HepG2 (cell line): ENCODE data around the gene PLCB4. TPM values are rescaled to one million over a fixed set of nuclear protein-coding genes. Genes with fewer than 3 reads are reported as not detected.

Experiments used
- ATAC-seq: fragments of 200-7000 bp; cut with Tn5 transposase; 3 replicates; pipeline ENCODE4 v1.9.1; 2020; ENCODE audit warnings: mild to moderate bottlenecking, moderate library complexity
- BruUV-seq: library from RNA; stranded (reverse); fragments of 400-500 nt; replicated peaks from 2 replicates; lab custom pipeline; 2021; lab: Mats Ljungman, UMichigan
- CTCF ChIA-PET: fragments of 300-600 bp; formaldehyde crosslinking; extraction: SDS; loops from one replicate; lab custom pipeline; 2021; ENCODE audit warnings: low total read pairs, inconsistent platforms, low intra/inter-chr PET ratio; lab: Yijun Ruan, JAX
- POLR2A ChIA-PET: fragments of 350-600 bp; sonication (Branson Sonifier 250); formaldehyde crosslinking; loops from one replicate; lab custom pipeline; 2020; ENCODE audit warnings: antibody characterized with exemption, inconsistent platforms; lab: Yijun Ruan, JAX
- DNase-seq: peaks from one replicate; pipeline ENCODE4 v3.0.0-alpha.2; 2015; ENCODE audit warnings: low spot score
- FAIRE-seq: peaks from 3 replicates; lab custom pipeline; 2011; peaks lifted over from hg19 to GRCh38; lab: Jason Lieb, UNC
- H2AFZ ChIP-seq: one replicate; pipeline ENCODE4 v1.6.1; 2011; ENCODE audit warnings: low read length, inconsistent platforms
- H3K27ac ChIP-seq: fragments of 300-600 bp; 3 replicates; pipeline ENCODE4 v1.8.0; 2011; ENCODE audit warnings: mixed run types, mild to moderate bottlenecking, mixed read lengths, low read length, inconsistent platforms; ENCODE audit not compliant: insufficient read depth; ENCODE audit errors: extremely low read length
- H3K27me3 ChIP-seq, 2 experiments: fragments of 200-600 bp in 1 of 2; 2 replicates in 1 of 2; 3 replicates in 1 of 2; pipeline versions ENCODE4 v1.6.0 to v1.8.0; 2011; ENCODE audit warnings: low read length in 2 of 2, mild to moderate bottlenecking in 2 of 2, moderate library complexity in 2 of 2, inconsistent platforms in 1 of 2; ENCODE audit not compliant: insufficient read depth in 2 of 2, control insufficient read depth in 1 of 2
- H3K36me3 ChIP-seq, 2 experiments: fragments of 200-600 bp in 1 of 2; replicated peaks in 1 of 2; 2 replicates in 1 of 2; 3 replicates in 1 of 2; pipeline versions ENCODE4 v1.5.1 to v1.8.0; 2011; ENCODE audit warnings: low read length in 2 of 2, inconsistent platforms in 1 of 2; ENCODE audit not compliant: insufficient read depth in 2 of 2, control insufficient read depth in 1 of 2
- H3K4me1 ChIP-seq: 2 replicates; pipeline ENCODE4 v1.5.1; 2012; ENCODE audit warnings: low read length, inconsistent platforms; ENCODE audit not compliant: insufficient read depth
- H3K4me2 ChIP-seq: 2 replicates; pipeline ENCODE4 v1.6.0; 2011; ENCODE audit warnings: low read depth, low read length, inconsistent platforms
- H3K4me3 ChIP-seq, 3 experiments: fragments of 200-600 bp in 1 of 3; sonication (generic), shearing (Covaris generic) in 1 of 3; replicated peaks in 1 of 3; 2 replicates each; pipeline ENCODE4 v1.5.1; 2011 to 2016; ENCODE audit warnings: low read length in 3 of 3, inconsistent platforms in 2 of 3, low read depth in 2 of 3, mild to moderate bottlenecking in 2 of 3, control low read depth in 1 of 3, mixed read lengths in 1 of 3; ENCODE audit not compliant: insufficient read depth in 1 of 3
- H3K79me2 ChIP-seq: one replicate; pipeline ENCODE4 v1.6.1; 2011; ENCODE audit warnings: low read length, inconsistent platforms; ENCODE audit not compliant: insufficient read depth
- H3K9ac ChIP-seq: 2 replicates; pipeline ENCODE4 v1.6.0; 2011; ENCODE audit warnings: mild to moderate bottlenecking, low read depth, low read length, inconsistent platforms; ENCODE audit not compliant: insufficient read depth
- H3K9me3 ChIP-seq: 2 replicates; pipeline ENCODE4 v1.5.1; 2012; ENCODE audit warnings: mild to moderate bottlenecking, low read length
- H4K20me1 ChIP-seq: 2 replicates; pipeline ENCODE4 v1.6.0; 2011; ENCODE audit warnings: inconsistent platforms, mild to moderate bottlenecking, low read length, moderate library complexity; ENCODE audit not compliant: insufficient read depth
- HDAC1 ChIP-seq: sonication (generic); formaldehyde crosslinking; IDR thresholded peaks from 2 replicates; pipeline ENCODE4 v1.5.1; 2020; ENCODE audit warnings: mild to moderate bottlenecking, missing genetic modification reagents
- HMGXB4 ChIP-seq, 2 experiments: sonication (generic) in 1 of 2; formaldehyde crosslinking in 1 of 2; IDR thresholded peaks; 2 replicates each; pipeline versions ENCODE4 v1.4.0 to v1.6.1; 2018 to 2020; ENCODE audit warnings: missing genetic modification reagents in 2 of 2, borderline replicate concordance in 1 of 2, low read depth in 1 of 2, mild to moderate bottlenecking in 1 of 2, missing biosample characterization in 1 of 2
- JDP2 ChIP-seq: sonication (generic); formaldehyde crosslinking; IDR thresholded peaks from 2 replicates; pipeline ENCODE4 v1.8.1; 2022; ENCODE audit warnings: missing genetic modification reagents, borderline replicate concordance
- KAT2B ChIP-seq: fragments of 150-350 bp; IDR thresholded peaks from 2 replicates; pipeline ENCODE4 v1.6.1; 2014; ENCODE audit warnings: low read depth, low read length, borderline replicate concordance
- MBD4 ChIP-seq: IDR thresholded peaks from 2 replicates; pipeline ENCODE4 v1.6.1; 2012; ENCODE audit warnings: low read length, inconsistent platforms, borderline replicate concordance
- PATZ1 ChIP-seq: sonication (generic); formaldehyde crosslinking; IDR thresholded peaks from 2 replicates; pipeline ENCODE4 v1.4.0; 2020; ENCODE audit warnings: missing genetic modification reagents
- THAP9 ChIP-seq: sonication (generic); formaldehyde crosslinking; IDR thresholded peaks from 2 replicates; pipeline ENCODE4; 2020; ENCODE audit warnings: missing genetic modification reagents, mild to moderate bottlenecking, borderline replicate concordance
- TRIM24 ChIP-seq: sonication (generic); formaldehyde crosslinking; IDR thresholded peaks from 2 replicates; pipeline ENCODE4 v1.8.0; 2022; ENCODE audit warnings: mild to moderate bottlenecking, missing genetic modification reagents
- ZBTB37 ChIP-seq: sonication (generic); formaldehyde crosslinking; IDR thresholded peaks from 2 replicates; pipeline ENCODE4 v1.4.0; 2020; ENCODE audit warnings: mild to moderate bottlenecking, missing genetic modification reagents
- ZNF230 ChIP-seq: sonication (generic); formaldehyde crosslinking; IDR thresholded peaks from 2 replicates; pipeline ENCODE4 v1.4.0; 2020; ENCODE audit warnings: mild to moderate bottlenecking, missing genetic modification reagents
- ZSCAN5A ChIP-seq: sonication (generic); formaldehyde crosslinking; IDR thresholded peaks from 2 replicates; pipeline ENCODE4 v1.8.0; 2022; ENCODE audit warnings: mild to moderate bottlenecking, missing genetic modification reagents, borderline replicate concordance
- in situ Hi-C: cut with HindIII; loops from 2 replicates; pipeline ENCODE4 v1.10.0; 2017; ENCODE audit warnings: low pct_unique_long_range_greater_than_20kb; ENCODE audit not compliant: extremely low pct_ligation_motif_present
- intact Hi-C: fragments of 100-400 bp; cut with micrococcal nuclease; formaldehyde crosslinking; loops from one replicate; pipeline ENCODE4 v1.10.0; 2022; ENCODE audit not compliant: unreplicated experiment
- polyA plus RNA-seq, 8 experiments: library from polyadenylated mRNA; depleted of rRNA in 3 of 8; stranded (reverse) in 7 of 8; unstranded in 1 of 8; fragments of >200 nt; fragmentation: Illumina TruSeq in 4 of 8; extraction: Trizol in 4 of 8; gene quantifications; 2 replicates each; pipeline versions ENCODE4 v1.2.1 to v1.2.3, GENCODE V29; 2011 to 2016; ENCODE audit warnings: low read depth in 4 of 8, missing spikeins in 1 of 8, mixed read lengths in 1 of 8; ENCODE audit not compliant: insufficient read depth in 1 of 8
- total RNA-seq, 5 experiments: library from RNA; depleted of rRNA; stranded (reverse); fragments of >200 nt; fragmentation: Illumina TruSeq; extraction: Trizol; gene quantifications; 2 replicates each; pipeline ENCODE4 v1.2.3, GENCODE V29; 2016; ENCODE audit warnings: low read depth in 1 of 5

PLCB4 gene
- total and polyA plus RNA-seq, 2 of the 13 experiments (the other 11 are each of a cell fraction or from before 2014, with no cell fraction given): 0.01 TPM; not detected in 1

GRCh38 chr20:9334866-9335265 is 266.0 kb downstream of the PLCB4 start (continued):
- TF ChIP-seq KAT2B: no peak
- TF ChIP-seq HDAC1 (CRISPR knock-in tag): no peak
- no peak for TF ChIP-seq ZBTB37 (CRISPR knock-in tag)
- no peak for TF ChIP-seq HMGXB4 (CRISPR knock-in tag; IDR thresholded peaks at IDR 0.05; ENCODE audit: borderline replicate concordance in 1 of 2, low read depth in 1 of 2)
- TF ChIP-seq, all 625 proteins: peak for 0

GRCh38 chr20:9338101-9338500 is 269.2 kb downstream of the PLCB4 start:
- no peaks in the 10 kb centered on the region for H3K4me1 ChIP-seq
- POLR2A ChIA-PET: no interaction called here
- no peaks in the 10 kb centered on the region for H4K20me1 ChIP-seq
- H3K27me3 ChIP-seq: no peaks in the 10 kb centered on the region
- in situ Hi-C loops: no loop called here
- TF ChIP-seq THAP9 (CRISPR knock-in tag) (no peak), MBD4 (no peak), PATZ1 (CRISPR knock-in tag) (no peak), ZNF230 (CRISPR knock-in tag) (no peak), TRIM24 (no peak), ZSCAN5A (CRISPR knock-in tag) (no peak), JDP2 (CRISPR knock-in tag) (no peak)
- no TSS peak for BruUV-seq
- H3K79me2 ChIP-seq: no peaks in the 10 kb centered on the region
- no peak for DNase-seq
- H3K4me2 ChIP-seq: no peak overlapping the region
- FAIRE-seq: no peak
- intact Hi-C loops: no loop called here
- no peaks in the 10 kb centered on the region for H3K9me3 ChIP-seq
- ATAC-seq: no peak
- no peak overlapping the region for H3K27ac ChIP-seq
- CTCF ChIA-PET: no interaction called here
- H3K9ac ChIP-seq: no peak overlapping the region
- H3K36me3 ChIP-seq: no peaks in the 10 kb centered on the region
- no peak overlapping the region for H2AFZ ChIP-seq
- no peak overlapping the region for H3K4me3 ChIP-seq
